H54 (cell line): Measurements from ENCODE around the gene PTAFR.

ENCODE experiments used
- DNase-seq: peaks from one replicate; pipeline ENCODE4 v3.0.0; 2011; ENCODE audit warnings: low spot score, mixed read lengths; ENCODE audit not compliant: insufficient read length
- FAIRE-seq: peaks from 3 replicates; lab custom pipeline; 2011; peaks lifted over from hg19 to GRCh38; lab: Jason Lieb, UNC
- POLR2A ChIP-seq: IDR thresholded peaks from 2 replicates; pipeline ENCODE4 v1.6.1; 2011; ENCODE audit warnings: low read depth, mild to moderate bottlenecking, low read length

Gene PTAFR

DNA sequence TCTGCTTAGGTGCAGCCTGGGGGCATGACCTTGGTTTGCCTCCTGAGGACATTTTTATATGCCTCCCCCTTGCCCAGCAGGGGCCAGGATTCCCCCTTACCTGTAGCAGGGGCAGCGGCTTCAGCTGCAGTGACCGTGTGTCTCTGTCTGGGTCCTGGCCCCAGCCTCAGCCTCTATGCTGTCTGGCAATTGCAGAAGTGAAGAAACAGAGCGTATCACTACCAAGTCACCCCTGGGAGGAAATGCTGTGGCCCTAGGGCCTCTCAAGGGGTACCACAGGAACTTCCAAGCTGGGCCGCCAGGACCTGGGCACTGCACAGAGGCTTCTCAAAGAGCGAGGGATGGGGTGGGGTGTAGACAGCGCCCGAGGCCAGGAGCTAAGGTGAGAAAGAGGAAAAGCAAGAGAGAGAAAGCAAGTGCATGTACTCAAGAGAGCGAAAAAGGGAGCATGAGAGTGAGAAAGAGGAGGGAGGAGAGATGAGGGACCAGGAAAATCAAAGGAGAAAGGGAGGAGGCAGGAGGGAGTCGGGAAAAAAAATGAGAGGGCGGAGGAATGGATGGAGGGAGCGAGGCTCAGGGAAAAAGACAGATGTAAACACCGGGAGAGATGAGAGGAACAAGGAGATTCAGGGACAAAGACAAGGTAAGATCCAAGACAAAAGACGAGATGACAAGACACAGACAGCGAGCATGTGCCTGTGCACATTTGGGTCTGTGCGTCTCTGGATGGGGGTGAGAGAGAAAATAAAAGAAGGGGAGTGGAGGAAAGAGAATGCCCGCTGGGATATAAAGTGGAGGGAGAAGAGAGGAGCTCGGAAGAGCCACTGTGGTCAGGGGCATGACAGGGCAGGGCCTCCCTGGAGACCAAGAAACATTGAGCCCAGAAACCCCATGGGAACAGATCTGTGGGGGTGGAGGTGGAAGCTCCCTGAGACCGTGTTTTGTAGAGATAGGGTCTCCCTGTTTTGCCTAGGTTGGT lies at the start of gene PTAFR:
TSS of gene PTAFR (minus strand) at position 199 of the 979 bp plus-strand sequence. CDS start 25,669 bp downstream, outside the sequence.
- DNase-seq: no peak
- no peak for TF ChIP-seq POLR2A
- no peak for FAIRE-seq

DNA sequence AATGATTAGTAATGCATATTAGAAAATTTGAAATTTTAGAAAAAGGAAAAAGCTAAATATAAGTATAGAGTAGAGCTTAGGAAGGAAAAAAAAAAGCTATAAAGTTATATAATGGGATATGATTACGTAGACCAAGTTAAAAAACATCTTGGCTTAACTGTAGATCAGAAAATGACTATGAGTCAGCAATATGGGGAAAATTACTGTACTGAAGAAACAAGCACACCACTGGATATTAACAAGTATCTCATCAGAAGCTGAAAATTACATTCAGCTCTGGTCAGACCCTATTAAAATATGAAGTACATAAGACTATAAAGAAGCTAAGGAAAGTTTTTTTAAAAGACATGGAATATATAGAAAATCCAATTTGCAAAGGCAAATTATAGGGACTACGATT lies 36.8 kb upstream of the PTAFR start:
- DNase-seq (no peak), FAIRE-seq (no peak)
- TF ChIP-seq POLR2A: no peak

- FAIRE-seq: no peak
- no peak for TF ChIP-seq POLR2A
- DNase-seq: no peak
These were observed 33.2 kb upstream of the PTAFR start for GRCh38 chr1:28209700-28210099.

DNA sequence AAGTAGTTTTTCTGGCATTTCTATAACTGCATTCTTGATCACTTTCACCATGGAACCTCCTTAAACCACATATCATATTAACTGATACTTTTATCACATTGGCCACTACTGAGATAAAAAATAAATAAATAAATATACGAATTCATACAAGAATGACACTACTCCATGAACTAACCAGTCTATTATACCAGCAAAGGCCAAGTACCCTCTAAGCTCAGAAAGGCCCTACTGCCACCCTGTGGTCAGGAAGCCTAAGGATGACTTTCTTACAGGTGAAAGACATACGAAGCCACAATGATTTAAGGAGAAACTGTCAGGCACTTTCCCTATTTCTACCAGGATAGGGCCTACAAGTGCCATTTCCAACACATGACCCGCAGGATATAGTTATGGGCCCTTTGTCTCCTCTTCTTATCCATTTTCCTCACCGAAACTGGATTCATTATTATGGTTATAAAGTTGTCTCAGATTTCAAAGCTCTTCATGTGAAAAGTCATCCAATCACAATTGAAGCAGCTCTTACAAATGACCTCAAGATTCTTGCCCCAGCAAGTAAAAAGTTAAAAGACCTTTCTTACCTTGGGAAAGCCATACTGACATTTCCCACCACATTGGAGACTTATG lies 32.4 kb upstream of the PTAFR start:
- no peak for TF ChIP-seq POLR2A
- FAIRE-seq: no peak
- no peak for DNase-seq

DNA sequence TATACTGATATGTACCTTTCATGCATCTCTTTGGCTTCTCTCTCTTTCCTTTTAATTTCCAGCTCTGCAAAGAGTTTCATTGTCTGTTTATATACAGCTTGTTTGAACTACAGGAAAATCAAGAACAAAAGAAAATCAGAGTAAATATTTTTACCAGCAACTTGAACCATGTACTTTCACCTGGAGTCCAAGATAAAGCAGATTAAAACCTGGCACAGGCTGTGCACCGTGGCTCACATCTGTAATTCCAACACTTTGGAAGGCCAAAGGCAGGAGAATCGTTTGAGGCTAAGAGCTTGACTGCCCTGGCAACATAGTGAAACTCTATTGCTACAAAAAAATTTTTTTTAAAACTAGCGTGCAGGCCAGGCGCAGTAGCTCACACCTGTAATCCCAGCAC lies 28.8 kb upstream of the PTAFR start:
- DNase-seq (no peak), FAIRE-seq (no peak)
- no peak for TF ChIP-seq POLR2A

DNA sequence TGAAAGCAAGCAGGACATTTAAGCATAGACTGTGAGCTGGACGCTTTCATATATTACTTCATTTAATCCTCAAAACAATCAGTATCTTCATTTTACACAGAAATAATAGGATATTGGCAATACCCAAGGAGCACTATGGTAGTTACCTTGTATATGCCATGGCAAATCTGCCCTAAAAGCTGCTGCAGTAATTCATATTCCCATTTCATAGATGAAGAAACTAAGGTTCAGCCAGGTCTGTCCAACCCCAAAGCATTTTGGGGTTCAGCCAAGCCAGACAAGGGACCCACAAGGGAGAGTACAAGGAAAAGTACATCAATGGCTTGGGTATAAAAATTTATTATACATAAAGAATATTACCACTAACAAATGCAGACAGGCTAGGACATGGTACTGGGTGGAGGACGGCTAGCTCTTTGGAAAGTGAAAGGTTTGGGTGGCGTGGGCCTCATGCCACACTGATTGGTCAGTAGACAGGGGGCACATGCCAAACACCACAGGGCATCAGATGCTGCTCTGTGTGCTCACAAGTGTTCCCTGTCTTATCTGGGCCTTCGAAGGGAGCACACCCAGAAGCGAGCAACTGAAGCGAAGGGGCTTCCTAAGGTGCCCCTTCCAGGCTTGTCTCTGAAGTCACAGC lies 23.9 kb upstream of the PTAFR start:
- no peak for FAIRE-seq
- TF ChIP-seq POLR2A: no peak

DNA sequence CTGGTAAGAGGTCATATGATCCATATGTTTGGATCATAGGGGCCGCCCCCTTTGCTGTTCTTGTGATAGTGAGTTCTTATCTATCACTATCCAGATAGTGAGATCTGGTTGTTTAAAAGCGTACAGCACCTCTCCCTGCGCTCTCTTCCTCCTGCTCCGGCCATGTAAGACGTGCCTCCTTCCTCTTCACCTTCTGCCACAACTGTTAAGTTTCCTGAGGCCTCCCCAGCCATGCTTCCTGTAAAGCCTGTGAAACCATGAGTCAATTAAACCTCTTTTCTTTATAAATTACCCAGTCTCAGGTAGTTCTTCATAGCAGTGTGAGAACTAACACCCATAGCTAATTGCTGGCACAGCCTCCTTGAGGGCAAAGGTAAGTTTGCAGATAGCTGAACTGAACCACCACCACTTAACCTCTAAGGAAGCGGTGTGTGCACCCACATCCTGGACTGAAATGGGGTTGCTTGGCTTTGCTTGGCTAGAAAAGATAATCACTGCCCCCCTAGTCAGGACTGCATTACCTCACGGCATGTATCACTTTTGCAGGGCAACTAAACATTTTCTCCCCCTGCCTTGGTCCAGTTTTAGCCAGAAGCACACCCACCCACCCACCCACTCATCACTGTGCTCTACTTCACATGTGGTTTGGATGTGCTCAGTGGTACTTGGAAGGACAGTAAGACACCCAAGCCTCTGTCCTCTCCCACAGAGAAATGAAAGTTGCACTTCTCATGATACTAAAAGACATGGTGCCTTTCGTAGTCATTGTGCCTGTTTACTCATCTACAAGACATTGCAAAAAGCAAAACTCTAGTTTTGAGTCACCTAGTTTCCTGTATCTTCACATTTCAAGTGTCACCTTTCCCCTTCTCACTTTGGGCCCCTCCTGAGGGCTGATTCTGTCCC lies 23.1 kb upstream of the PTAFR start:
- FAIRE-seq (no peak), DNase-seq (no peak)
- no peak for TF ChIP-seq POLR2A

More for the DNA sequence above, 23.9 kb upstream of the PTAFR start:
- DNase-seq: no peak

GRCh38 chr1:28197682-28198415 lies 21.4 kb upstream of the PTAFR start:
- TF ChIP-seq POLR2A: no peak
- FAIRE-seq: no peak
- no peak for DNase-seq

DNA sequence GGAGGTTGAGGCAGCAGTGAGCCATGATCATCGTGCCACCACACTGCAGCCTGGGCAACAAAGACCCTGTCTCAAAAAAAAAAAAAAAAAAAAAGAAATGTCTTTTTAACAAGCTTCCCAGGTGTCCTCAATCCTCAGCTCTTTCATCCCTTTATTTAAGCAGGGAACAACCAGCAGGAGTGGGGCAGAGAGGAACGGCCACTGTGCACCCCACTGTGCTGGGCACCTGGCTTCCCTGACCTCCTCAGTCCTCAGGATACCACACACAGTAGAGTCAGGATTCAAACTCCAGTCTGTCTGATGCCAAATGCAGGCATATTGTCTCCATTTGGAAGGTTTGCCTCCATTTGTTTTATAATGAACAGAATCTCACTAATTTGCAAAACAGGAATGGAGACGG lies 19.8 kb upstream of the PTAFR start:
- no peak for TF ChIP-seq POLR2A
- no peak for FAIRE-seq
- DNase-seq: no peak

DNA sequence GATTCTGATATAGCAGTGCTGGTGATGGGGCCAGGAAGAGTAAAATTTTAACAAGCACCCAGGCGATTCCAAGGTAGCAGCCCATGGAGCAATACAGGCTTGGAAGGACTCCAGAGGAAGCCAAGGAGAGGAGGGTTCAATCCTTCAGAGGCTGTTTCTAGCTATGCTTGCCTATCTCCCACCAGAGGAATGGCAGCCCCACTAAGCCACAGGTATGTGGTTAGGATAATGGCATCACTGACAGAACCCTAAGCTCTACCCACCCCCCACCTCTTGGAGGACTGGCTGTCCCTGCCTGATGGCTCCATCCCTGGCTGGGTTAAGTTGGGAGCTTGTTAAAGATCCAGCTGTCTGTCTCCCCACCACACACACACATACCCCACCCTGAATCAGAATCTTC lies 19.3 kb upstream of the PTAFR start:
- FAIRE-seq: no peak
- no peak for TF ChIP-seq POLR2A
- no peak for DNase-seq

DNA sequence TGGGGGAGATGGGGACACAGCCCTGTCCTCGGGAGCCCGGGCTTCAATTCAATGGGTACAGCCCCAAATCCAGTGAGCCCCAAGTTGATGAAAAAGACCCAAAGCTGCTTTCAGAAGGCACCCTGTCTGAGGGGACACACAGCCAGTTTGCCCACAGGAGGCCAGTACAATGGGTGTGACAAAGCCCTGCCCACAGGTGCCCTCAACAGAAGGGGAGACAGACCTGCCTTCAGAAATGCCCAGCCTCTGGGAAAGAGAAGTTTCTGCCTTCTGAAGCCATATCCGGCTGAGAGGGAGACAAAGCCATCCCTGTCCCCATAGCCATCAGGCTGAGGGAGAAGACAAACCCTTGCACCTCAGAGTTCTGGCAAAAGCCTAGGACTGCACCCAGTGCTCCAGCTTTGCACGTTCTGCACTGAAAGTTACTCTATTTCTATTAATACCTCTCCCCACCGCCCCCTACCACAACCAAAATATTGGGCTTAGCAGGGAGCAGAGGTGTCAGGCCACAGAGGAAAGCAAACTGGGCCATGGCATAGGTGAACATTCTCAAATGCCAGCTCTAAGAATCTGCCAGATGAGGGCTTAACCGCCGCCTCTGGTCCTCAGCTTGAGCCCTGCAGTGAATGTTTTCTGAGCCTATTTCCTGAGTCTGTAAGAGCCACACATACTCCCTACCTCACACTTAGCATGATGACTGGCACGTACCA lies 18.0 kb upstream of the PTAFR start:
- FAIRE-seq: no peak
- DNase-seq: no peak
- TF ChIP-seq POLR2A: no peak

GRCh38 chr1:28193701-28194161 lies 17.2 kb upstream of the PTAFR start:
- DNase-seq (no peak), FAIRE-seq (no peak)
- TF ChIP-seq POLR2A: no peak
